HG03175 (cell line): ENCODE results near the gene ACTR6.
"Not testable (repeated sequence)": the region's sequence is repeated elsewhere in the genome, so short reads cannot be mapped to it uniquely, and the experiment has no call there.

Experiments
- ATAC-seq: cut with Tn5 transposase; IDR thresholded peaks from one replicate; pipeline ENCODE4 v1.9.1; 2021; ENCODE audit warnings: mild to moderate bottlenecking, moderate library complexity; ENCODE audit not compliant: unreplicated experiment

Gene ACTR6

DNA sequence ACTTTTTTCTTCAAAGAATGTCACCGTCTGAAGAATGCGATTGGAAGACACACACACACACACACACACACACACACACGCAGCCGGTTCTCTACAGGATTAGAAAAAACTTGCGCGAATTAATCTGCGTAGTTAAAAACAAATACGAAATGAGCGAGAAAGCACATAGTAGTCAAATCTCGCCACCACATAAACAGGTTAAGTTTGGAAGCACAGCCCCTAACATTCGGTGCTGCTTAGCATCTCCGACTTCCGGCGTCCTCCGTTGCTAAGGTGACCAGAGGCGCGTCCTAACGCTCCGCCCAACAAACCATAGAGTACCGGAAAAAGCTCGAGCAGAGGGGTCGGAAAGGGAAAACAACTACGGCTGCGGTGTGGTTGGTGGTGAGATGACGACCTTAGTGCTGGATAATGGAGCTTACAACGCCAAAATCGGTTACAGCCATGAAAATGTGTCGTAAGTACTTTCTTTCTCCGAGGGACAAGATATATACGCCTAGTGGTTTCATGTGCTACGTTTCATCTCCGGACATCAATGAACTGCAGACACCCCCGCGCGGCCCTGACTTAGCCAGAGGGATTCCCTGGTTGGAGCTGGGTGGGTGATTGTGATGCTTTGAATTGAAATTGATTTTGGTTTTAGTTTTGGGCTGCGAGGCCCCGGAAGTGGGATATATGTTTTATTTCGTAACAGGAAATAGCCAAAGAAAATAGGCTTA, at the start of gene ACTR6:
ACTR6 (plus strand) TSS at position 353 of the 719 bp plus-strand sequence; CDS start at position 390, 37 bp downstream.
- ATAC-seq: peak; percentile 86

DNA sequence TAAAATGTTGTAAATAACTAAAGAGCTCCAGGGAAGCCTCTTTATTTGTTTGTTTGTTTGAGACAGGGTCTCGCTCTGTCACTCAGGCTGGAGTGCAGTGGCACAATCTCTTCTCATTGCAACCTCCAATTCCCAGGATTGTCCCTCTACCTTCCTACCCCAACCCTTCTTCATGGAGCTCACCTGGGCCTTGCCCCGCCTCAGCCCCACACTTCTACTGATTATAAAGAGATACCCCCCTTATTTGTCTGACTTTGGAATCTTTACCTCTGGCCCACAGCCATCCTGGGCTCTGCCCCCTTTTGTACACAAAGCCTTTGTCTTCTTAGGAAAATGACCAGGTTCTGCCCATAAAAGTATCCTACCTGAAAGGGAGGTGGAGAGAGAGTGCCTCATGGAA, 48.8 kb upstream of the ACTR6 start:
- ATAC-seq: no peak

DNA sequence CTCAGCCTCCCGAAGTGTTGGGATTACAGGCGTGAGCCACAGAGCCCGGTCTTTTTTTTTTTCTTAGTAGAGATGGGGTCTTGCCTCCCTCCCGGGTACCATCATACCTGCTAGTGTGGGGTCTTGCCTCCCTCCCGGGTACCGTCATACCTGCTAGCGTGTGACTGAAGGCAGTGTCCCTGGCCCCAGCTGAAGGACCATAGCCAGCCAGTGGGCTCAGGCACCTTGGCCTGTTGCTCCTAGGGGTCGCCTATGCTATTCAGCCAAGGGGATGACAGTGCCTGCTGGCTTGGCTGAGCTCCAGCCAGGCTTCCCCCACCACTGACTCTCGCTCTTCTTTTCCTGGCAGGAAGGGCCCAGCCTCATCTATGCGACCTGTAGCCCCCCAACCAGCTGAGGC, 47.5 kb upstream of the ACTR6 start:
- no peak for ATAC-seq

DNA sequence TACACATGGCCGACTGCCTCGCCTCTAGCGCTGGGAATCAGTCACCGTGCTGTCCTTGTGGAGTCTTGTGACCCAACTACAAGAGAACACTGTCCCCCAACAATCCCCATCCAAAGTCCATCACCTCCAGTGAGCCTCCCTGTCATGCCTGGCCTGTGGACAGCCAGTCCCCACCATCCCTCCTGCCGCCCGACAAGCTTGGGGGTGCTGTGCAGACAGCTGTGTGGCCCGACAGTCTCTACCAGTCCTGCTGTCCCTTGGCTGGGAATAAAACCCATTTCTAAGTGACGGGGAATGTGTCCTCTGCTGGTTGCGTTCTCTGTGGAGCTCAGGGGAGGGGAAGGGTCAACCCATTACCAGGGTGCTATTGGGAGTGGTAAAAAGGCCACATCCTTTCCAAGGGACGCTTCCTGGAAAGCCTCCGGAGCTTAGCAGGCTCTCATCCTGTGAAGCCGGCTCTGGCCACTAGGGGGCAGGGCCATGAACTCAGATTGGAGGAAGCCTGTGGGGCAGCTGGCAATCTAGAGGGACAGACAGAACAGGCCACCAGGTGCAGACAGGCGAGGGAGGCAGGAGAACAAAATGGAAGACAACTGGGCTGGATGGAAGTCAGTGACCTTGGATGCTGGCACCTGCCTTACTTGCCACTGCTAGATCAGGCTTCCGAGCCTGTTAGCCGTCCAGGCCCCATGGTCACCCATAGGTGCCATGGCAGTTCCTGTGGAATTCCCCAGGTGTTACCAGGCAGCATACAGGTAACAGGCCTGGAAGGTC, 46.0 kb upstream of the ACTR6 start:
- ATAC-seq: peak; percentile 78

DNA sequence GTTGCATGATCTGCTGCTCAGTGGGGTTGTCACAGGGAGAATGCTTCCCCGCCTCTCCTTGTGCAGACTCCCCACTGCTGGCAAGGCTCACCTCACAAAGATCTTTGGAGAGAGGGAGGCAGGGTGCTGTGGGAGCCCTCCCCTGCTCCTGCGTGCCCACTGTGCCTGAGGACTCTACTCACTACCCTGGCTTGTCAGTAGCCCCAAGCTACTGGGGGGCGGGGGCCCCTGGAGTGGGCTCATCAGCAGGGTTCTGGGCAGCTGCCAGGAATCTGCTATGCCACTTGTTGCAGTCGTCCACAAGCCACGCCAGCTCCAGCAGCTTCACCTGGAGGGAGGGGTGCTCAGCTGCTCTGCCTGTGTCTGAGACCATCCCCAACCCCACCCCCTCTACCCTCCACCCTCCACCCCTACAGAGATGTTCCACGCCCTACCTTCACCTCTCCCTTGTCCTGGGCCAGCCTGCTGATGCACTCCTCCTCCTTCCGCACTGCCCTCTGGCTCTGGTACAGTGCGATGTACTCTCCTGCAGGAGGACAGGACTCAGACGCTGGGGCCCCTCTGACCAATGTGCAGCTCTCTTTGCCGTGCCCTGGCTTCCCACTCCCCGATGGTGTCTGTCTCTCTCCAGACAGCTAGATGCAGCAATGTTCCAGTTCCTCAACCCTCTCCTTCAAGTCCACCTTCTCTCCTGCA, 43.7 kb upstream of the ACTR6 start:
- ATAC-seq: no peak

DNA sequence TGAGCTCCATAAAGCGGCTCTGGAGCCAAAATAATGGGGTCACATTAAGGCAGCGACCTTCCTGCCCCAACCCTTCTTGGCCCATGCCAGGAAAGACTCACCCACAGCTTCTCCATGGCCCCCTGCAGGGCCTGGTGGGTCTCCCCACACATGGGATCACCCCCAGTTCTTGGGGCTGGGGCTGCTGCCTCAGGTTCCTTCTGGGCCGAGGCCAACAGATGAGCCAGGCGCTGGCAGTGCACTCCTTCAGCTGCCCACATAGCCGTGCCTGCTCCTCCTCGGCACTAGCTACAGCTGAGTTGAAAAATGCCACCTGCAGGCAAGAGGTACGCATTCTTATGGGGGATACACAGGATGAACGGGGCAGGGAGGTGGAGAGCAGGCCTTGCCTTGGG, 43.2 kb upstream of the ACTR6 start:
- ATAC-seq: no peak

DNA sequence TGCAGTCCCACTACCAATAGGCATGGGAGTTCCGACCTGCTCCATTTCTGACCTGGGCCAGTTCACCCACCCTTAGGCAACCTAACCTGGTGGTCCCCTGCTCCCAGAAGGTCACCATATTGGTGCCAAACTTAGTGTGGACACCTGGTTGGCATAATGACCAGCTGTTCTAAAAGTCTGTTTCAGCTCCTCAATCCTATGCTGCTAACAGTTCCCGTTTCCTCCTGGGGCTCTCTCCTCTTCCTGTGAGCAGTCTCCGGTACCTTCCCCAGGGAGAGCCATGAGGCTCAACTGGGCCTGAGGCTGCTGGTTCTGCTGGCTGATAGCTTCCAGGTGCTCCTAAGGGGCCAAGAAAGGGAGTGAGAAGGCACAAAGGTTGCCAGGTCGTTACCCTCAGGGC, 42.1 kb upstream of the ACTR6 start:
- no peak for ATAC-seq

DNA sequence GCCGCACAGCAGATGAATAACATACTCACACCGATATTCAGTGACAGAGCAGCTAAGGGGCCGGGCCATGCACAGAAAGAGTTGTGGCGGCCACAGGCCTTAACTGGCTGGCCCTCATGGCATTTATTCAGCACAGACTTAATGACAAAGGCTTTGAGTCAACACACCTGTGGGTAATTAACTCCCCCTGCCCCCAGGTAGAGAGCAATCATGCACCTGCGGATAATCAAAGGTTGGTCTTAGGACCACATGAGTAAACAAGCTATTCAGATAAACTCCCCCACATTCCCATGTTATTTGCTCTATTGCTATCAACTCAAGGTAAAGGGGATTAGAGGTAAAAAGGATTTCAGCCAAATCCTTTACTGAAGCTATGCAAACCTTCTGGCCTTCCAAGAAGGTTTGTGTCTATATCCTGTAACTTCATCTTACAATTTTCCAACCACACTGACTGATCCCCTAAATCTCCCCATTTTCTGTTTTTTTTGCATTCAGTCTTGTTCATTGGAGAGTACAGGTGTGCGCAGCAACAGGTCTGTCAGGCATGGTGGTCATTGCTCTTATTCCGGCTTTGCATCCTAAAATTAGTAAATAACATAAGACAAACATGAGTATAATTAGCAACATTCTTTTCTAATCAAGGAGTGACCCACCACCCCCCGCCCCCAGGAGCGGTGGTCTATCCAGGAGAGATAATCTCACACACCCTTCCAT, 41.1 kb upstream of the ACTR6 start:
- no peak for ATAC-seq

DNA sequence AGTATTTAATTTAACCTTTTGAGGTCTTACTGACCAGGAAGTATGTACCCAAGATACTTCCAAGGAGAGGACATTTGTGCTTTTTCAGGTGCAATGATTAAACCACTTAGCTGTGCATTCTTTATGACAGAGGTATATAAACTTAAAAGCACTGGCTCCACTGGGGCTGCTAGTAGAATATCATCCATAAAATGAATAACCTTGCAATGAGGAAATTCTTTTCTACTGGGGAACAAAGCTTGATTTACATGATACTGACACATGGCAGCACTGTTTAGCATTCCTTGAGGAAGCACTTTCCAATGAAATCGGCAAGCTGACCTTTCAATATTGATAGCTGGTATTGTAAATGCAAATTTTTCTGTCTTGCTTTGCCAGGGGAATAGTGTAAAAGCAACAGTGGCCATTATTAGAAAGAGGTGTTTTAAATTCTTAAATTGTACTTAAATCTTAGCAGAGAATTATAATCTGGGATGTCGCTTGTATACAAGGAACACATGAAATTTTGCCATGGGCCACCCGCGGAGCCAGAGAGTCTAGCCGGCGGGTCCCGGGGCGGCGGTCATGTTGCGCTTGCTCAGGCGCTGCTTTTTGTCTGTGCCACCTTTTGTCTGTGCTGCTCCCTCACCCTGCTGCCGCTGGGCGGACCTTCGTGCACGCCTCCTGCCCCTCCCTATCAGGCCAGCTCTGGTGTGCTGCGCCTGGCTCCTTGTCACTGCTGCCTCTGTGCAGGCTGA, 37.0 kb upstream of the ACTR6 start:
- ATAC-seq: peak; percentile 99

DNA sequence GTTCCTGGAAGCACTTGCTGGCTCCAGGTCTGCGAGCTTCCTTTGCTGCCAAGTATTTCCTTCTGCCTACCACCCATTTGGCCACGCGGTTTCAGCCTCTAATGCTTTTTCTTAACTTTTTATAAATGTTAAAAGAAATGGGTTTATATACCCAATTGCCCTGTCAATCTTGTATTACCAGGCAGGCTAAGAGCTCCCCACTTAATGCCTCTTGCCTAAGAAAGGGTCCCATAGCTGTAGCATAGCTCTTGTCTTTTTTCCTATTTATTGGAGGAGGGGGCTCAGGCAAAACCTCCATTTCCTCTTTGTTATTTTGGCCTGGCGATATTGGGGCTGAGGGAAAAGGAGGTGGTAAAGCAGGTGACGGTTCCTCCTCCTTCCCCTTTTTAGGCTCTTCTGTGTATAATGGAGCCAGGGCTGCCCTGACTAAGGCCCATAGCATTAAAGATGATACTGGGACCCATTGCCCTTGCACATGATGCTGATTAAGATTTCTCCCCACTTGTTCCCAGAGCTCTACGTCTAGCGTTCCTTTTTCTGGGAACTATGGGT, 36.4 kb upstream of the ACTR6 start:
- no peak for ATAC-seq

DNA sequence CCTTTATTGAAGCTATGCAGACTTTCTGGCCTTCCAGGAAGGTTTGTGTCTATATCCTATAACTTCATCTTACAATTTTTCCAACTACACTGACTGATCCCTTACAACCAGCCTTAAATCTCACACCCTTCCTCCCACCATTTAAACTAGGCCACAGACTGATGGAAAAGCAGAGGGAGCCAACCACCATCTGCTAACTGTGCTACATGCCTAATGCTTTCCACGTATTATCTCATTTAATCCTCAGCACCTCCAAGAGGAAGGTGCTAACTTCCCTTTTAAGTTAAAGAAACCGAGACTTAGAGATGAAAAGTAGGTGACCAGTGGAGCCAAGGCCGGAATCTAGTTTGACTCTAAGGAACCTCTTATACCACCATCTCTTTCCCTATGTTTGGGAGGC, 35.3 kb upstream of the ACTR6 start:
- ATAC-seq: no peak

DNA sequence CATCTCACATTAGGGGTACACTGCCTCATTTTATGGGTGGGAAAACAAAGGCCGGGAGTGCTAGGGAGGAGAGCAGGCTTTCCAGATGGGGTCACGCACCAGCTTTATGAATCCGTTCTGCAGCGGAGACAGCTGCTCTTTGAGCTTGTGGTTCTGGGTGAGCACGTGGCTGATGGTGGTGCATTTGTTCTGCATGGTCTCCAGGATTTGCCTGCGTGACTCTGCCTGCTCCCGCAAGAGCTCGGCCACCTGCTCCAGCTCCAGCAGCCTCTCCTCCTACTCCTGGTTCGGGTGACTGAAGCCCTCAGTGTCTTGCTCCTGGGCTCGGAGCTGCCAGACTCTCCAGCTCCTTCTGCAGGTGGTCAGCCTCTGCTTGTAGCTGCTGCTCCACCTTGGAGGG, 34.4 kb upstream of the ACTR6 start:
- no peak for ATAC-seq

DNA sequence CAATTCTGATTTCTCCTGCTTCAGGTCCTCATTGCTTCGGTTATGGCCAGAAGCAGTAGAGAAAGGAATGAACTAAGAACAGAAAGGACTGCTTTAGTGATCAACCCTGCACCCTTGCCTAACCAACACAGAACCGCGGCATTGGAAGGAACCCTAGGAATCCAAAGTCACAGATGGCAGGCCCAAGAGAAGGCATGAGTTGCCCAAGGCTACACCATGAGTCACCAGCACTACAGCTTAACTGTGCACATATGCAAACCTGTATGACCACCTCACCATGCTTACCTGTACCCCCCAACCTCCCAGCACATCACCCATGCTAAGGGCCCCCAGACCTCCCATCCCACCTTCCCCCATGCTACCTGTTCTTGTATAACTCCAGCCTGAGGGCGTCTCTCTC, 32.1 kb upstream of the ACTR6 start:
- no peak for ATAC-seq

DNA sequence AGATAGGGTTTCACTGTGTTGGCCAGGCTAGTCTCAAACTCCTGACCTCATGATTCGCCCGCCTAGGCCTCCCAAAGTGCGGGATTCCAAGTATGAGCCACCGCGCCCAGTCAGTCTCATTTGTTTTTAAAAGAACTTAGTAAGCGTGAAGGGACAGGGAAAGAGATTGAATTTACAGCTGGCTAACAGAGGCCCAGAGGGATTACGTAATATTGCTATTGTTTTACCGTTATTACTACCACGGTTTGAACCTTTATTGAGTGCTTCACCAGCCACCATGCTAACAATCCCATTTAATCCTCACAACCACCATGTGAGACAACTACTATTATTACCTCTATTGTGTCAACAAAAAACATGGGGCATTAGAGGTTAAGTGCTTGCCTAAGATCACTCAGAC, 31.3 kb upstream of the ACTR6 start:
- no peak for ATAC-seq

DNA sequence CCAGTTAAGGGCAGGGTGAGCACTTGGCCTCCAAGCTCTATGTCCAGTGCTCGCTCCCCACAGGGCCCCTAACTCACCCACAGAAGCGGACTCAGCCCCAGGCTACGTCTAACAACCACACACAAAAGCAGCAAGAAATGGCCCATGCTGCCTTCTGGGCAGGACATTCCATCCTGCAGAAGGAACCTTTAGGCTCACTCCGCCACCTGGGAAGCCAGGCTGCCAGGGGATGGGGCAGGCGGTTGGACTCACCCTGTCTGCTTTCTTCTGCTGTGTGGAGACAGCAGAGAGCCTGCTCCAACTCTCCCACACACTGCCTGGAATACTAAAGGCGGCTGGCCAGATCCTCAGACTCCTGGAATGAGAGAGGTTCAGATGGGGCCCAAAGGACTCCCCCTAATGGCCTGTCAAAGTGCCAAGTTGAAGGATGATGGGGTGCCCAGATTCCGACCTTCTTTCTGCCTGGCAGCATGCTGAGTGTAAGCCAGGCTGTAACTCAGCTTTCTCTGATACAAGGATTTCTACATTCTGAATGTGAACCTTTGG, 30.2 kb upstream of the ACTR6 start:
- ATAC-seq: no peak

DNA sequence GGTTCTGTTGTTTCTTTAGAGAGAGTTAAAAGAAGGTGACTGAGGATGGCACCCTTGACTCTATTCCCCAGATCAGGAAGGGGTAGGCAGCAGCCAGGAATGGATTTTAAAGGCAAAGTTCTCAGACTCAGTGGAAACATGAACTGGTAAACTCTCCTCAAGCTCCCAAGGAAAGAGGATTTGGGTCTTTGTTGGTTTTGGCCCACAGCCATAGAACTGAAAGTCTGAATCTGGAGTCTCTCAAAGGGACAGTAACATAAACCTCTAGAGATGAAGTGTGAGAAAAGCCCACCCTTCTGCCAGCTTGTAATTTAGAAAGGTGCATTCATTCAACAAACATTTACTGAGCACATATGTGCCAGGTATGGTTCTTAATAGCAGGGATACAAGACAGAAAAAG, 29.4 kb upstream of the ACTR6 start:
- ATAC-seq: no peak

DNA sequence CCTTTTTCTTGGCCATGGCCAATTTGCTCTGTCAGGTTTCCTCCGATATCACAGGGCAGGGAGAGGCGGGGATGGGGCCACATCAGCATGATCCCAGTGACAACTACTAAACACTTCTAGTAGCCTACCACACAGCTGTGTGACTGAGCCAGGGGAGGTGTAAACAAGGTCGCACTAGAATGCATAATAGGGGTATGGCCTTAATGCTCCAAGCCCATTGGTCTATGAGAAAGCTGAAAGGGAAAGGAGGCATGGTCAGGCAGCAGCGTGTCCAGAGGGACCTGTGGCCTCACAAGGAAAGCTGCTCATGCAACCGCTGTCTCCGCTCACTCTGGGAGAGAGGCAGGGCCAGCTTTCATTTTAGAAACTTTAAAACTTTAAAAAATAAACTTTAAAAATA, 27.5 kb upstream of the ACTR6 start:
- no peak for ATAC-seq

DNA sequence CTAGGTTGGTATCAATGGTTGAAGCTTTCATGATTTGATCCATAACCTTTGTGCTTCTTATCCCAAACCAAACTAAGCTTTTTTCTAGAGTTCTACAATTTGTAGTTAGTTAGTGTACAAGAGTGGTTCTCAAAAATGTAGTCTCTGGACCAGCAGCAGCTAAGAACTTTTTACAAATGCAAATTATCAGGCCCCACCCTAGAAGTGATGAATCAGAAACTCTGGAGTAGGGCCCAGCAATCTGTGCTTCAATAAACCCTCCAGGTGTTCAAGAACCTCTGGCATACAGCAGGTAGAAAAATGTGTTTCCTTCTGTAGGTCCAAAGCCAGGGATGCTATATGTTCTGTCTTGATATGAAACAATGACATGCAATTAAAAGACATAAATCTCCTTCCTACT, 26.1 kb upstream of the ACTR6 start:
- ATAC-seq: no peak

DNA sequence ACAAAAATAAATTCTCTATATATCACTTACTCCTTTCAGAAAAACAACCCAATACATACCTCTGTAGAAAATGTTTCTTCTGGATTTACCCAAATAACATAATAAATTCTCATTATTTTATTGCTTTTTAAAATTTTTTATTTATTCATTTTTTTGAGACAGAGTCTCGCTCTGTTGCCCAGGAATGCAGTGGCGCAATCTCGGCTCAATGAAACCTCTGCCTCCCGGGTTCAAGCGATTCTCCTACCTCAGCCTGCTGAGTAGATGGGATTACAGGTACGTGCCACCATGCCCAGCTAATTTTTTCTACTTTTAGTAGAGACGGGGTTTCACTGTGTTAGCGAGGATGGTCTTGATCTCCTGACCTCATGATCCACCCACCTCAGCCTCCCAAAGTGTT, 24.1 kb upstream of the ACTR6 start:
- ATAC-seq: not testable (repeated sequence)

DNA sequence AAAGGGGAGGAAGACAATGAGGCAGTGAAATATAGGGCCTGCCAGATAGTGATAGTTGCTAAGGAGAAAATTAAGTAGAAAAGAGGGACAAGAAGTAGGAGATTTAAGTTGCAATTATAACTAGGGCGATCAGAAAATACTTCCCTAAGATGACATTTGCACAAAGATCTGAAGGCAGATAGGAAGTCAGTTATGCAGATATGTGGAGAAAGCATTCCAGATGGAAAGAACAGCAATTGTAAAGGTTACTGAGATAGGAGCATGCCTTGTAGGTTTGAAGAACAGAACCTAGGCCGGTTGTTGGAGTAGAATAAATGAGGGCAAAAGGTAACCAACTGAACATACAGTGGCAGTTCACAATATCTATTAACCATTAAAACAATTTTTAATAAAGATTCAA, 21.4 kb upstream of the ACTR6 start:
- ATAC-seq: no peak
